H1 (cell line): ENCODE measurements around the gene GCSAM. TPM values are rescaled to one million over a fixed set of nuclear protein-coding genes. Genes with fewer than 3 reads are reported as not detected.

Source experiments
- CTCF ChIA-PET: fragments of 300-600 bp; sonication (Branson Sonifier 250); formaldehyde crosslinking; loops from one replicate; lab custom pipeline; 2021; ENCODE audit not compliant: partially characterized antibody; lab: Charles Lee
- POLR2A ChIA-PET: fragments of 300-600 bp; sonication (Branson Sonifier 250); formaldehyde crosslinking; loops from one replicate; lab custom pipeline; 2021; ENCODE audit warnings: inconsistent platforms; ENCODE audit not compliant: partially characterized antibody; lab: Charles Lee
- DNase-seq, 2 experiments: peaks; one replicate each; pipeline versions ENCODE4 v3.0.0 to v3.0.0-alpha.2; 2010 to 2022; ENCODE audit warnings: low spot score in 2 of 2, low read depth in 1 of 2, mixed read lengths in 1 of 2
- FAIRE-seq: peaks from 2 replicates; lab custom pipeline; 2011; peaks lifted over from hg19 to GRCh38; lab: Jason Lieb, UNC
- H2AFZ ChIP-seq: 2 replicates; pipeline ENCODE4 v1.8.1; 2012; ENCODE audit warnings: low read length, inconsistent platforms
- H2AK5ac ChIP-seq: 2 replicates; pipeline ENCODE4 v1.6.1; 2013; ENCODE audit warnings: low read depth, low read length
- H2BK120ac ChIP-seq: replicated peaks from 2 replicates; pipeline ENCODE3; 2013; ENCODE audit warnings: low read depth, low read length, inconsistent platforms
- H2BK12ac ChIP-seq: 2 replicates; pipeline ENCODE4 v1.6.1; 2013; ENCODE audit warnings: low read depth, low read length
- H2BK15ac ChIP-seq: 2 replicates; pipeline ENCODE4 v1.6.1; 2013; ENCODE audit warnings: low read length
- H2BK20ac ChIP-seq: 2 replicates; pipeline ENCODE4 v1.6.1; 2013; ENCODE audit warnings: low read length
- H2BK5ac ChIP-seq: 2 replicates; pipeline ENCODE4 v1.6.1; 2013; ENCODE audit warnings: low read depth, low read length
- H3K14ac ChIP-seq: 2 replicates; pipeline ENCODE4 v1.6.1; 2013; ENCODE audit warnings: inconsistent platforms; ENCODE audit not compliant: insufficient read length
- H3K18ac ChIP-seq: 2 replicates; pipeline ENCODE4 v1.6.1; 2013; ENCODE audit warnings: low read length; ENCODE audit errors: extremely low read depth
- H3K23ac ChIP-seq: 2 replicates; pipeline ENCODE4 v1.6.1; 2013; ENCODE audit warnings: inconsistent platforms; ENCODE audit not compliant: insufficient read length
- H3K23me2 ChIP-seq: 2 replicates; pipeline ENCODE4 v1.6.1; 2013; ENCODE audit warnings: low read depth, low read length
- H3K27ac ChIP-seq: 2 replicates; pipeline ENCODE4 v1.6.1; 2011; ENCODE audit warnings: low read depth, low read length, inconsistent platforms
- H3K27me3 ChIP-seq, 4 experiments: replicated peaks in 1 of 4; 1 replicate in 1 of 4; 2 replicates in 3 of 4; pipeline versions ENCODE4 v1.6.1 to v1.8.1; 2011 to 2013; ENCODE audit warnings: low read length in 3 of 4, mild to moderate bottlenecking in 3 of 4, inconsistent platforms in 2 of 4, mixed read lengths in 2 of 4, moderate library complexity in 1 of 4; ENCODE audit not compliant: control insufficient read depth in 3 of 4, insufficient read depth in 3 of 4; ENCODE audit errors: extremely low read depth in 1 of 4
- H3K36me3 ChIP-seq, 4 experiments: 2 replicates each; pipeline versions ENCODE4 v1.6.1 to v1.8.1; 2011 to 2013; ENCODE audit warnings: mild to moderate bottlenecking in 4 of 4, low read length in 3 of 4, moderate library complexity in 2 of 4, control low read depth in 1 of 4, inconsistent platforms in 1 of 4; ENCODE audit not compliant: insufficient read depth in 4 of 4, control insufficient read depth in 2 of 4
- H3K4ac ChIP-seq: replicated peaks from 2 replicates; pipeline ENCODE3; 2013; ENCODE audit warnings: low read length, low read depth, mixed read lengths, inconsistent platforms; ENCODE audit not compliant: insufficient read length
- H3K4me1 ChIP-seq, 4 experiments: replicated peaks in 1 of 4; 1 replicate in 1 of 4; 2 replicates in 3 of 4; pipeline versions ENCODE4 v1.6.1 to v1.8.1; 2011 to 2013; ENCODE audit warnings: low read length in 3 of 4, inconsistent platforms in 2 of 4, mixed read lengths in 1 of 4; ENCODE audit not compliant: insufficient read depth in 4 of 4, control insufficient read depth in 3 of 4
- H3K4me2 ChIP-seq, 2 experiments: 2 replicates each; pipeline versions ENCODE4 v1.6.1 to v1.8.1; 2011 to 2013; ENCODE audit warnings: low read depth in 2 of 2, low read length in 2 of 2, control low read depth in 1 of 2, inconsistent platforms in 1 of 2, mild to moderate bottlenecking in 1 of 2; ENCODE audit not compliant: insufficient read depth in 1 of 2
- H3K4me3 ChIP-seq, 4 experiments: fragments of 200-600, 300-600 bp in 1 of 4; sonication (generic), shearing (Covaris generic), sonication (Bioruptor Twin) in 1 of 4; 2 replicates each; pipeline versions ENCODE4 v1.5.1 to v1.8.1; 2011 to 2016; ENCODE audit warnings: low read length in 4 of 4, low read depth in 3 of 4, control low read depth in 2 of 4, inconsistent platforms in 2 of 4, mild to moderate bottlenecking in 2 of 4, mixed read lengths in 1 of 4, moderate library complexity in 1 of 4; ENCODE audit not compliant: insufficient read depth in 2 of 4; ENCODE audit errors: extremely low read depth in 1 of 4
- H3K56ac ChIP-seq: replicated peaks from 2 replicates; pipeline ENCODE3; 2013; ENCODE audit warnings: low read depth, mild to moderate bottlenecking, mixed read lengths, low read length, inconsistent platforms; ENCODE audit not compliant: insufficient read length
- H3K79me1 ChIP-seq: 2 replicates; pipeline ENCODE4 v1.6.1; 2013; ENCODE audit warnings: low read depth, low read length, control low read depth
- H3K79me2 ChIP-seq, 2 experiments: 2 replicates each; pipeline versions ENCODE4 v1.6.1 to v1.8.1; 2012 to 2013; ENCODE audit warnings: low read length in 2 of 2, mild to moderate bottlenecking in 2 of 2, inconsistent platforms in 1 of 2; ENCODE audit not compliant: insufficient read depth in 2 of 2, control insufficient read depth in 1 of 2
- H3K9ac ChIP-seq, 4 experiments: replicated peaks in 1 of 4; 1 replicate in 1 of 4; 2 replicates in 3 of 4; pipeline versions ENCODE4 v1.6.1 to v1.8.1; 2011 to 2013; ENCODE audit warnings: low read depth in 3 of 4, low read length in 3 of 4, control low read depth in 2 of 4, mild to moderate bottlenecking in 2 of 4, moderate library complexity in 2 of 4, inconsistent platforms in 1 of 4; ENCODE audit errors: extremely low read depth in 1 of 4
- H3K9me3 ChIP-seq, 2 experiments: 2 replicates each; pipeline versions ENCODE4 v1.6.1 to v1.8.1; 2012 to 2013; ENCODE audit warnings: mild to moderate bottlenecking in 2 of 2, moderate library complexity in 2 of 2, control low read depth in 1 of 2, inconsistent platforms in 1 of 2, low read depth in 1 of 2, low read length in 1 of 2, mixed read lengths in 1 of 2; ENCODE audit not compliant: insufficient read depth in 2 of 2
- H4K20me1 ChIP-seq, 2 experiments: replicated peaks in 1 of 2; 2 replicates each; pipeline versions ENCODE3 to v1.8.1; 2011 to 2013; ENCODE audit warnings: inconsistent platforms in 2 of 2, low read length in 2 of 2, mild to moderate bottlenecking in 1 of 2; ENCODE audit not compliant: insufficient read depth in 2 of 2, control insufficient read depth in 1 of 2
- H4K5ac ChIP-seq: 2 replicates; pipeline ENCODE4 v1.6.1; 2013; ENCODE audit warnings: low read length, low read depth, mixed read lengths, inconsistent platforms; ENCODE audit not compliant: insufficient read length
- H4K8ac ChIP-seq: 2 replicates; pipeline ENCODE4 v1.8.0; 2013; ENCODE audit warnings: mild to moderate bottlenecking, moderate library complexity, low read length, inconsistent platforms; ENCODE audit not compliant: insufficient read depth; ENCODE audit errors: extremely low read depth
- H4K91ac ChIP-seq: replicated peaks from 2 replicates; pipeline ENCODE3; 2013; ENCODE audit warnings: low read length, mixed read lengths, inconsistent platforms; ENCODE audit not compliant: insufficient read length
- ATF2 ChIP-seq: IDR thresholded peaks from 2 replicates; pipeline ENCODE4 v1.6.1; 2012; ENCODE audit warnings: low read length, inconsistent platforms
- BACH1 ChIP-seq: IDR thresholded peaks from 2 replicates; pipeline ENCODE4 v1.6.1; 2012; ENCODE audit warnings: low read length, improper control_type of control experiment
- CHD2 ChIP-seq: IDR thresholded peaks from 2 replicates; pipeline ENCODE4 v1.6.1; 2012; ENCODE audit warnings: low read length, improper control_type of control experiment
- FOSL1 ChIP-seq: IDR thresholded peaks from 2 replicates; pipeline ENCODE4 v1.6.1; 2011; ENCODE audit warnings: mild to moderate bottlenecking, low read depth, low read length, moderate library complexity; ENCODE audit not compliant: insufficient read depth
- GTF2F1 ChIP-seq: IDR thresholded peaks from 2 replicates; pipeline ENCODE4 v1.6.1; 2012; ENCODE audit warnings: low read depth, low read length, improper control_type of control experiment, borderline replicate concordance
- KDM5A ChIP-seq: fragments of 200-600 bp; IDR thresholded peaks from 2 replicates; pipeline ENCODE4 v1.7.1; 2012; ENCODE audit warnings: mild to moderate bottlenecking, low read length, inconsistent platforms, mixed read lengths
- POLR2AphosphoS5 ChIP-seq: IDR thresholded peaks from 2 replicates; pipeline ENCODE4 v1.6.1; 2011; ENCODE audit warnings: low read depth, low read length
- RNF2 ChIP-seq: fragments of 200-900, 300-1000 bp; sonication (generic); IDR thresholded peaks from 2 replicates; pipeline ENCODE4 v1.7.1; 2016; ENCODE audit warnings: borderline replicate concordance, low read depth, mild to moderate bottlenecking, antibody characterized with exemption, low read length; ENCODE audit not compliant: poor library complexity, severe bottlenecking; ENCODE audit errors: missing control alignments
- SRF ChIP-seq: IDR thresholded peaks from 2 replicates; pipeline ENCODE4 v1.6.1; 2011; ENCODE audit warnings: mild to moderate bottlenecking, low read depth, low read length, moderate library complexity
- TAF7 ChIP-seq: optimal IDR thresholded peaks from 2 replicates; pipeline ENCODE3; 2011; ENCODE audit warnings: low read depth, mild to moderate bottlenecking, inconsistent platforms, low read length, moderate library complexity, borderline replicate concordance
- WGBS, 2 experiments: shearing (Covaris generic) in 1 of 2; methylation state at CpG; one replicate each; pipeline versions ENCODE4 v1.1.6 to v1.1.7; 2013 to 2015; ENCODE audit warnings: low lambda C conversion rate in 2 of 2, mixed read lengths in 2 of 2, inconsistent platforms in 1 of 2, low coverage in 1 of 2, missing lambda C conversion rate in 1 of 2; ENCODE audit not compliant: insufficient replicate concordance in 2 of 2, insufficient coverage in 1 of 2, insufficient read length in 1 of 2; ENCODE audit errors: extremely low coverage in 1 of 2, missing lambda C conversion rate in 1 of 2; 5-methylcytosine and 5-hydroxymethylcytosine counted together
- polyA plus RNA-seq, 7 experiments: library from polyadenylated mRNA; depleted of rRNA in 3 of 7; stranded (reverse) in 5 of 7; unstranded in 2 of 7; fragments of >200 nt in 5 of 7; fragments of 200-250 nt in 2 of 7; gene quantifications; 1 replicate in 5 of 7; 2 replicates in 1 of 7; 4 replicates in 1 of 7; pipeline versions ENCODE4 v1.2.1 to v1.2.3, GENCODE V29; 2011 to 2013; ENCODE audit warnings: missing spikeins in 2 of 7, mixed read lengths in 2 of 7
- total RNA-seq: library from RNA; stranded (reverse); fragmentation: NEBNext Ultra II Directional; extraction: Animal tissue kit (Norgen Biotek cat#: 25700); gene quantifications from 2 replicates; pipeline ENCODE4 v1.2.1, GENCODE V29; 2021

Gene GCSAM
- total and polyA plus RNA-seq, 2 of the 8 experiments (the other 6 are each of a cell fraction or from before 2014, with no cell fraction given), result not detected

DNA sequence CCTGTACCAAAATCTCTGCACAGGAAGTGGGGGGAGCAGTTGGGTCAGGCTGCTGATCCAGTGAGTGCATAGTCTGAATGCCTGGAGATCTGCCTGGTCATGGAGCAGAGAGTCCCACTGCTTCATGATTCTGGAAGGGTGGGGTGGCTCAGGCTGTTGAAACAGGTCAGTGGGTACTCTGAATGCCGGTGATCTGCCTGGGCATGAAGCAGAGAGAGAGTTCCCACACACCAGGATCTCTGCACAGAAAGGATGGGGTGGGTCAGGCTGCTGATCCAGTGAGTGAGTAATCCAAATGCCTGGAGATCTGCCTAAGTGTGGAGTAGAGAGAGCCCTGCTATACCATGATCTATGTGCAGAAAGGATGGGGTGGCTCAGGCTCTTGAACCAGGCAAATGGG is 16.1 kb upstream of the GCSAM start:
- Histone ChIP-seq H3K23me2 (no peaks in the 10 kb centered on the region), H3K56ac (no peak overlapping the region), H4K5ac (no peak overlapping the region), H3K27ac (no peak overlapping the region), H3K9me3 (peaks cover 14 to 21% of the 10 kb centered on the region in 2 experiments), H2BK120ac (no peak overlapping the region), H2BK5ac (no peak overlapping the region), H3K4me2 (no peak overlapping the region), H2BK15ac (no peak overlapping the region), H3K79me2 (no peaks in the 10 kb centered on the region), H4K20me1 (no peaks in the 10 kb centered on the region), H3K36me3 (peaks cover 0 to 5% (median 0%) of the 10 kb centered on the region in 4 experiments; a peak in 1 of 8 replicates), H2AFZ (no peak overlapping the region), H2BK20ac (no peak overlapping the region), H3K27me3 (no peaks in the 10 kb centered on the region), H3K14ac (no peak overlapping the region), H3K4ac (no peak overlapping the region), H4K8ac (no peak overlapping the region), H2AK5ac (no peak overlapping the region), H3K9ac (no peak overlapping the region), H3K23ac (no peak overlapping the region), H3K4me3 (no peak overlapping the region), H3K79me1 (no peaks in the 10 kb centered on the region), H2BK12ac (no peak overlapping the region), H3K18ac (no peak overlapping the region), H4K91ac (no peak overlapping the region), H3K4me1 (peaks cover 0 to 2% (median 0%) of the 10 kb centered on the region in 4 experiments; a peak in 1 of 7 replicates)
- ChIA-PET POLR2A (no interaction called here), CTCF (interaction anchor here (1.5 kb wide), 1 partner anchor 11 kb away, joined by 7 read pairs; no protein-coding TSS in a partner anchor)
- no peak for FAIRE-seq
- WGBS, 2 experiments, result 100% methylated on average over 1 of the region's 1 CpG; no CpG with 5 or more reads in 1 of the 2 experiments
- no peak for DNase-seq
- no peak for TF ChIP-seq FOSL1
- no peak for TF ChIP-seq KDM5A
- no peak for TF ChIP-seq RNF2
- TF ChIP-seq BACH1, result no peak
- no peak for TF ChIP-seq SRF
- no peak for TF ChIP-seq CHD2
- TF ChIP-seq ATF2, result no peak
- no peak for TF ChIP-seq GTF2F1
- no peak for TF ChIP-seq POLR2AphosphoS5
- no peak for TF ChIP-seq TAF7
